Lung (tissue), 12 donors: ENCODE data around the gene RIPK4. TPM values are rescaled to one million over a fixed set of nuclear protein-coding genes. Genes with fewer than 3 reads are reported as not detected.

Experiments used
- ATAC-seq: fragments of 200-7000 bp; cut with Tn5 transposase; one replicate; pipeline ENCODE4 v1.9.1; 2020; ENCODE audit warnings: moderate number of reproducible peaks; ENCODE audit not compliant: insufficient read depth, low FRiP score
- DNase-seq, 3 donors: peaks; one replicate each; pipeline ENCODE4 v3.0.0-alpha.2; 2013 to 2017
- H3K27ac ChIP-seq, 2 donors: one replicate each; pipeline ENCODE4 v1.5.1; 2013; ENCODE audit warnings: mild to moderate bottlenecking in 2 of 2, moderate library complexity in 2 of 2, control low read depth in 1 of 2, inconsistent platforms in 1 of 2, low read depth in 1 of 2, low read length in 1 of 2
- H3K27me3 ChIP-seq, 3 donors: one replicate each; pipeline ENCODE4 v1.5.1; 2013; ENCODE audit warnings: low read length in 2 of 3; ENCODE audit not compliant: control insufficient read depth in 3 of 3, insufficient read depth in 3 of 3
- H3K36me3 ChIP-seq, 4 donors: one replicate each; pipeline ENCODE4 v1.5.1; 2013; ENCODE audit warnings: low read length in 4 of 4, mild to moderate bottlenecking in 1 of 4, moderate library complexity in 1 of 4; ENCODE audit not compliant: control insufficient read depth in 4 of 4, insufficient read depth in 4 of 4
- H3K4me1 ChIP-seq, 5 donors: one replicate each; pipeline ENCODE4 v1.5.1; 2013; ENCODE audit warnings: low read length in 5 of 5, mild to moderate bottlenecking in 2 of 5, moderate library complexity in 1 of 5; ENCODE audit not compliant: control insufficient read depth in 5 of 5, insufficient read depth in 5 of 5
- H3K4me3 ChIP-seq: one replicate; pipeline ENCODE4 v1.5.1; 2013; ENCODE audit warnings: mild to moderate bottlenecking, control low read depth, moderate library complexity
- H3K9ac ChIP-seq, 2 donors: one replicate each; pipeline ENCODE4 v1.5.1; 2013; ENCODE audit warnings: low read length in 2 of 2, control low read depth in 1 of 2; ENCODE audit not compliant: insufficient read depth in 1 of 2
- H3K9me3 ChIP-seq, 4 donors: one replicate each; pipeline ENCODE4 v1.5.1; 2013; ENCODE audit warnings: low read length in 3 of 4, mild to moderate bottlenecking in 1 of 4, moderate library complexity in 1 of 4; ENCODE audit not compliant: control insufficient read depth in 4 of 4, insufficient read depth in 3 of 4
- WGBS, 2 donors: extraction: QIAGEN DNeasy Blood & Tissue Kit; methylation state at CpG; one replicate each; pipeline ENCODE4 v1.1.7; 2013; 5-methylcytosine and 5-hydroxymethylcytosine counted together
- polyA plus RNA-seq, 2 donors: library from polyadenylated mRNA; stranded (reverse); fragments of 200-250 nt; gene quantifications; one replicate each; pipeline ENCODE4 v1.2.1, GENCODE V29; 2013
- total RNA-seq, 2 donors: library from RNA; depleted of rRNA in 1 of 2; stranded (reverse); fragments of >200 nt in 1 of 2; gene quantifications; one replicate each; pipeline ENCODE4 v1.2.1, GENCODE V29; 2014 to 2021
- TF ChIP-seq, protein P1 (sequence below): IDR thresholded peaks from 2 replicates; pipeline ENCODE4 v1.5.1; 2012; ENCODE audit warnings: mild to moderate bottlenecking; ENCODE audit errors: control extremely low read depth, extremely low read depth
- donor health status: control.
- donor health status: control.
- donor health status: Bipolar disorder and iron deficiency.
- donor health status: healthy.
- donor health status: DM: yes; HTN: yes; CAD: no.

The RIPK4 gene
- total and polyA plus RNA-seq, 4 donors: 5.0 to 21.6 (median 9.1) TPM

DNA sequence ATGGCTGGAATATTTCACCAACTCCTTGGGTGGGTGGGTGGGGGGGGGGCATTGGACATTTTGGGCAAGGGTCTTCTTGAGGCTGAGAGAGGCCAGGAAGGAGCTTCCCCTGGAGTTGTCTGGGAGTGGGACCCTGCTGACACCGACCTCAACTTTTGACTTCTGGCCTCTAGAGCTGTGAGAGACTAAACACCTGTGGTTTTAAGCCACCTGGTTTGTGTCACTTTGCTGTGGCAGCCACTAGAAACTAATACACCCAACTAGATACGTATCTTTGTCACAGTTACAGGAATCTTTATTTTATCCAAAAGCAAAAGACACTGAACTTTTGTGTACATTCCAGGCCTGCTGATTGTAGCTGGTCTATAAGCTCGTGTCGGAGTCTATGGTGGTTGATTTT, 9.9 kb upstream of the RIPK4 start:
- TF ChIP-seq, protein P1, sequence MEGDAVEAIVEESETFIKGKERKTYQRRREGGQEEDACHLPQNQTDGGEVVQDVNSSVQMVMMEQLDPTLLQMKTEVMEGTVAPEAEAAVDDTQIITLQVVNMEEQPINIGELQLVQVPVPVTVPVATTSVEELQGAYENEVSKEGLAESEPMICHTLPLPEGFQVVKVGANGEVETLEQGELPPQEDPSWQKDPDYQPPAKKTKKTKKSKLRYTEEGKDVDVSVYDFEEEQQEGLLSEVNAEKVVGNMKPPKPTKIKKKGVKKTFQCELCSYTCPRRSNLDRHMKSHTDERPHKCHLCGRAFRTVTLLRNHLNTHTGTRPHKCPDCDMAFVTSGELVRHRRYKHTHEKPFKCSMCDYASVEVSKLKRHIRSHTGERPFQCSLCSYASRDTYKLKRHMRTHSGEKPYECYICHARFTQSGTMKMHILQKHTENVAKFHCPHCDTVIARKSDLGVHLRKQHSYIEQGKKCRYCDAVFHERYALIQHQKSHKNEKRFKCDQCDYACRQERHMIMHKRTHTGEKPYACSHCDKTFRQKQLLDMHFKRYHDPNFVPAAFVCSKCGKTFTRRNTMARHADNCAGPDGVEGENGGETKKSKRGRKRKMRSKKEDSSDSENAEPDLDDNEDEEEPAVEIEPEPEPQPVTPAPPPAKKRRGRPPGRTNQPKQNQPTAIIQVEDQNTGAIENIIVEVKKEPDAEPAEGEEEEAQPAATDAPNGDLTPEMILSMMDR: no peak
- no peaks in the 10 kb centered on the region for H3K9me3 ChIP-seq
- WGBS, 2 donors: 83 to 86% methylated on average over 4 of the region's 4 CpGs
- peaks cover 0 to 3% (median 0%) of the 10 kb centered on the region in 5 donors for H3K4me1 ChIP-seq
- H3K27me3 ChIP-seq: peaks cover 0 to 51% (median 45%) of the 10 kb centered on the region in 3 donors
- no peak for ATAC-seq
- H3K36me3 ChIP-seq: no peaks in the 10 kb centered on the region
- H3K27ac ChIP-seq: no peak overlapping the region
- no peak overlapping the region for H3K9ac ChIP-seq
- no peak overlapping the region for H3K4me3 ChIP-seq
- DNase-seq: no peak

DNA sequence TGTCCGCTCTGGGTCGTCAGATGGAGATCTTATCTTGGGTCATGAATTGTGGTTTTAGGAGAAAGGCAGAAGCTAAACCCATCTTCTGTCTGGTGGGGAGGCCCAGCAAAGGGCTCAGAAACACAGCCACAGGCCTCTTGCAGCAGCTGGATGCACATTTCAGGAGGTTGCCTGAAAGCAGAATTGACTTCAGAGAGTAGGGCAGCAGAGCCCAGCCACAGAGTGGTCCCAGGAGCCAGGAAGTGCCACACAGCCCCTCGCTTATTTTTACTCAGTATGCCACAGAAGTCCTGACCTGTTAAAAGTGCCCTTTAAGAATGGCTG, 8.3 kb upstream of the RIPK4 start:
- Histone ChIP-seq H3K4me1 (peaks cover 0 to 3% (median 0%) of the 10 kb centered on the region in 5 donors), H3K27me3 (peaks cover 0 to 57% (median 51%) of the 10 kb centered on the region in 3 donors), H3K36me3 (no peaks in the 10 kb centered on the region), H3K4me3 (no peak overlapping the region), H3K27ac (no peak overlapping the region), H3K9ac (no peak overlapping the region), H3K9me3 (no peaks in the 10 kb centered on the region)
- TF ChIP-seq, protein P1: no peak
- WGBS, 2 donors: 43 to 57% methylated on average over 3 of the region's 3 CpGs
- DNase-seq (no peak), ATAC-seq (no peak)

DNA sequence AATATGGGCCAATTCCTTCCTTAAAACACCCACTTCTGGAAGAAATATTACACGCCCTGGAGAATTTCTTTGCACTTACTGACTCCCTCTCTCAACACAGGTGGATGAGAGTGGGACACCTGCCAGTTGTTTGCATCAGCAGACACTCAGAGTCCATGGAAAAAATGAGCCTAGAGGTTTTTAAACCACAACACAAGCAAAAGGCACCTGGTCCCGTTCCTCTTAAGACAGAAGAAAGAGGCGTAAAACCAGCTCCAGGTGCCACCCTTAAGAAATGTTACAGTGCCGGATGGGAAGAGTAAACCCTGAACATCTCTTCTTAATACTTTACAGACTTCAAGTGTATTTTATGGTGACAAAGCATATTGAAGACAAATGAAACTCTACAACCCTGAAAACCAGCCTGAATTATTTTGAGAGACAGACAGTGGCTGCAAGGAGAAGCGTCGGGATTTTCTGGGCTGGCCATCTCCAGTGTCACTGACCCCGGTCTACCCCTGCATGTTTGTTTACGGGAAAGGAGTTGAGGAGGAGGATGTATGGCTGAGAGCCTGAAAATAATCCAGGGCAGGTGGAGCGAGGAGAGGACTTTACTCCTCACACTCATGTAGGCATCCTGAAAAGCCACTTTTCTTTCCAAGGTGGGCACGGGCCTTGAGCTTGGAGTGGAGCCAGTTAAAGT, 7.8 kb upstream of the RIPK4 start:
- Histone ChIP-seq H3K4me1 (peaks cover 0 to 3% (median 0%) of the 10 kb centered on the region in 5 donors), H3K27me3 (peaks cover 0 to 60% (median 53%) of the 10 kb centered on the region in 3 donors), H3K27ac (no peak overlapping the region), H3K9ac (no peak overlapping the region), H3K36me3 (no peaks in the 10 kb centered on the region), H3K9me3 (no peaks in the 10 kb centered on the region), H3K4me3 (no peak overlapping the region)
- TF ChIP-seq, protein P1: no peak
- no peak for DNase-seq
- ATAC-seq: no peak
- WGBS, 2 donors: 51 to 59% methylated on average over 10 of the region's 10 CpGs
